ENCODE data around the gene ARHGAP12. TPM values are rescaled to one million over a fixed set of nuclear protein-coding genes. Genes with fewer than 3 reads are reported as not detected.
A peak's percentile ranks its signal among the peaks of the same experiment; 100 is the strongest.

Gene ARHGAP12
- total and polyA plus RNA-seq, 2 donors (not counting 3 experiments of a cell fraction or from before 2014, with no cell fraction given) = 5.8 to 19.3 TPM

DNA sequence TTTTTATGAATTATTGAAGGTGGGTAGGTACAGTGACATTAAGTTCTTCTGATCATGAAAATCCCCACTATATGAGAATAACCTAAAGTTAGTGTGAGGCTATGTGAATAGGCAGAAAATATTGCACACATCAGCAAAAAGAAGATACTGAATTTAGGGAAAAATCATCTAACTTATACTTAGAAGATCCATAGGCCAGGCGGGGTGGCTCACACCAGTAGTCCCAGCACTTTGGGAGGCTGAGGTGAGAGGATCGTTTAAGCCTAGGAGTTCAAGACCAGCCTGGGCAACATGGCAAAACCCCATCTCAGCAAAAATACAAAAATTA, 49.5 kb upstream of the ARHGAP12 start:
- Histone ChIP-seq H4K20me1 (replicated peaks; ENCODE audit: control insufficient read depth, extremely low read depth, insufficient read depth, low read length) (no peaks in the 10 kb centered on the region), H3K27ac (ENCODE audit: insufficient read depth, low read depth, low read length) (peak overlapping the region; percentile 93), H3K4me1 (ENCODE audit: control insufficient read depth, extremely low read depth, insufficient read depth, low read length) (peaks cover 17% of the 10 kb centered on the region), H3K9me3 (replicated peaks; ENCODE audit: control insufficient read depth, insufficient read depth, low read length) (no peaks in the 10 kb centered on the region), H3K4me2 (ENCODE audit: insufficient read depth, low read length) (peak overlapping the region; percentile 96), H3K4me3 (replicated peaks in 1 of 3; ENCODE audit: insufficient read depth in 1 of 3, low read depth in 1 of 3, low read length in 3 of 3) (no peak overlapping the region), H3K79me2 (ENCODE audit: control insufficient read depth, insufficient read depth, low read length) (no peaks in the 10 kb centered on the region), H3K27me3 (ENCODE audit: control insufficient read depth in 2 of 2, insufficient read depth in 2 of 2, low read length in 2 of 2) (no peaks in the 10 kb centered on the region), H3K9ac (replicated peaks; ENCODE audit: extremely low read depth, insufficient read depth, low read length) (no peak overlapping the region), H2AFZ (ENCODE audit: low read depth, low read length) (no peak overlapping the region), H3K36me3 (ENCODE audit: control insufficient read depth in 2 of 2, extremely low read depth in 1 of 2, insufficient read depth in 2 of 2, low read length in 2 of 2) (no peaks in the 10 kb centered on the region), H3K9me1 (replicated peaks; ENCODE audit: control insufficient read depth, extremely low read depth, insufficient read depth, low read length) (no peaks in the 10 kb centered on the region)
- ChIA-PET CTCF (interaction anchor here (0.7 to 1.9 kb wide), 3 partner anchors 98 to 116 kb away, joined by 3 to 12 read pairs (median 4); no protein-coding TSS in a partner anchor), POLR2A (no interaction called here)
- DNase-seq (ENCODE audit: low read depth, low spot score) = no peak
- dilution Hi-C loops (cut with MboI; ENCODE audit: extremely low pct_ligation_motif_present, low sequenced_read_pairs) (no loop called here), intact Hi-C loops (cut with micrococcal nuclease) (no loop called here)
- FAIRE-seq = no peak
- TF ChIP-seq EZH2 (IDR thresholded peaks at IDR 0.05; ENCODE audit: borderline replicate concordance, low read depth, low read length, severe bottlenecking) (no peak), GATA2 (IDR thresholded peaks at IDR 0.05; ENCODE audit: insufficient read depth, insufficient read length, low read depth, low read length) (no peak), MAX (IDR thresholded peaks at IDR 0.05; ENCODE audit: insufficient read depth, insufficient read length) (no peak), FOS (IDR thresholded peaks at IDR 0.05; ENCODE audit: borderline replicate concordance, insufficient read depth, low read length) (no peak), MYC (IDR thresholded peaks at IDR 0.05; ENCODE audit: low read depth, low read length) (no peak), POLR2AphosphoS5 (IDR thresholded peaks at IDR 0.05; ENCODE audit: insufficient read depth, low read depth, low read length) (no peak), JUN (IDR thresholded peaks at IDR 0.05; ENCODE audit: borderline replicate concordance, insufficient read depth, insufficient read length, low read depth) (no peak), CTCF (IDR thresholded peaks at IDR 0.05; ENCODE audit: extremely low read depth in 1 of 2, insufficient read depth in 1 of 2, low read depth in 1 of 2, low read length in 2 of 2) (no peak), POLR2A (IDR thresholded peaks at IDR 0.05; ENCODE audit: low read depth, low read length) (no peak)
- no TSS peak for BruUV-seq (replicated peaks)

Data from endothelial cell of umbilical vein (primary cell).